NOMO-1 treated with dmso at 0.1 percent for 144 hours (cell line): Measurements from ENCODE around the gene HELQ.
"Not testable (repeated sequence)": the region's sequence is repeated elsewhere in the genome, so short reads cannot be mapped to it uniquely, and the experiment has no call there.

Source experiments
- DNase-seq: peaks from one replicate; lab custom pipeline; 2025; ENCODE audit not compliant: unreplicated experiment; lab: John Stamatoyannopoulos, UW

Gene HELQ

GRCh38 chr4:83436680-83437079, 18.9 kb downstream of the HELQ start:
- no peak for DNase-seq

- no peak for DNase-seq
Observed at GRCh38 chr4:83431200-83431599, 24.4 kb downstream of the HELQ start.

GRCh38 chr4:83418211-83418610, 37.4 kb downstream of the HELQ start:
- no peak for DNase-seq

GRCh38 chr4:83417566-83417965, 38.1 kb downstream of the HELQ start:
- no peak for DNase-seq

- DNase-seq = no peak
Observed at GRCh38 chr4:83413676-83414075, 41.9 kb downstream of the HELQ start.

- DNase-seq = no peak
Observed at GRCh38 chr4:83408908-83409307, 46.7 kb downstream of the HELQ start.

- no peak for DNase-seq
Observed at GRCh38 chr4:83405844-83406816, 49.5 kb downstream of the HELQ start.

- DNase-seq = not testable (repeated sequence)
Observed at GRCh38 chr4:83398158-83398557, 57.5 kb downstream of the HELQ start.

- no peak for DNase-seq
Observed at GRCh38 chr4:83393908-83394307, 61.7 kb downstream of the HELQ start.

GRCh38 chr4:83392562-83392961, 63.1 kb downstream of the HELQ start:
- DNase-seq = no peak

GRCh38 chr4:83390944-83391343, 64.7 kb downstream of the HELQ start:
- no peak for DNase-seq

- no peak for DNase-seq
Observed at GRCh38 chr4:83389756-83390505, 65.7 kb downstream of the HELQ start.

- DNase-seq = no peak
Observed at GRCh38 chr4:83389037-83389720, 66.4 kb downstream of the HELQ start.

GRCh38 chr4:83388313-83388676, 67.3 kb downstream of the HELQ start:
- DNase-seq = no peak

GRCh38 chr4:83387476-83388312, 67.9 kb downstream of the HELQ start:
- no peak for DNase-seq

GRCh38 chr4:83387012-83387411, 68.6 kb downstream of the HELQ start:
- DNase-seq = no peak

GRCh38 chr4:83382850-83383249, 72.8 kb downstream of the HELQ start:
- DNase-seq = no peak

GRCh38 chr4:83381173-83381572, 74.5 kb downstream of the HELQ start:
- no peak for DNase-seq

GRCh38 chr4:83378419-83378818, 77.2 kb downstream of the HELQ start:
- no peak for DNase-seq

- no peak for DNase-seq
Observed at GRCh38 chr4:83372931-83373330, 82.7 kb downstream of the HELQ start.

GRCh38 chr4:83371936-83372335, 83.7 kb downstream of the HELQ start:
- DNase-seq = no peak
